HL-60 (cell line): ENCODE data around the gene TUBB4A.

Experiments used
- CTCF ChIP-seq: IDR thresholded peaks from one replicate; pipeline ENCODE4 v1.5.1; 2011; ENCODE audit warnings: low read length, control low read depth, inconsistent platforms; ENCODE audit not compliant: insufficient read depth
- GABPA ChIP-seq: IDR thresholded peaks from 2 replicates; pipeline ENCODE4 v1.6.1; 2012; ENCODE audit warnings: low read depth
- POLR2AphosphoS5 ChIP-seq: IDR thresholded peaks from 2 replicates; pipeline ENCODE4 v1.6.1; 2012; ENCODE audit warnings: low read depth
- REST ChIP-seq: IDR thresholded peaks from 2 replicates; pipeline ENCODE4 v1.6.1; 2012; ENCODE audit warnings: low read depth; ENCODE audit not compliant: insufficient replicate concordance

- TF ChIP-seq CTCF (no peak), POLR2AphosphoS5 (no peak; the same call in 1 of the 2 replicates), REST (no peak), GABPA (no peak)
Measured at GRCh38 chr19:6466526-6467248, 35.4 kb downstream of the TUBB4A start.
